H7 (cell line): Measurements from ENCODE around the gene PPP6C. TPM values are rescaled to one million over a fixed set of nuclear protein-coding genes. Genes with fewer than 3 reads are reported as not detected.
"Not testable (repeated sequence)": the region's sequence is repeated elsewhere in the genome, so short reads cannot be mapped to it uniquely, and the experiment has no call there.

Source experiments
- DNase-seq: peaks from one replicate; pipeline ENCODE4 v3.0.0; 2012
- H3K27me3 ChIP-seq: 2 replicates; pipeline ENCODE4 v1.6.0; 2011; ENCODE audit warnings: mild to moderate bottlenecking, low read length; ENCODE audit not compliant: control insufficient read depth, insufficient read depth
- H3K36me3 ChIP-seq: replicated peaks from 2 replicates; pipeline ENCODE4 v1.5.1; 2011; ENCODE audit warnings: low read length; ENCODE audit not compliant: control insufficient read depth, insufficient read depth
- H3K4me3 ChIP-seq: 2 replicates; pipeline ENCODE4 v1.5.1; 2011; ENCODE audit warnings: low read depth, mild to moderate bottlenecking, control low read depth, low read length, moderate library complexity; ENCODE audit not compliant: insufficient read depth
- total RNA-seq: library from RNA; depleted of rRNA; stranded (reverse); fragments of >200 nt; shearing (Covaris generic); gene quantifications from 2 replicates; pipeline ENCODE4 v1.2.3, GENCODE V29; 2014

Gene PPP6C
- total RNA-seq, 1 experiment from 2014 or later: 34.7 TPM

DNA sequence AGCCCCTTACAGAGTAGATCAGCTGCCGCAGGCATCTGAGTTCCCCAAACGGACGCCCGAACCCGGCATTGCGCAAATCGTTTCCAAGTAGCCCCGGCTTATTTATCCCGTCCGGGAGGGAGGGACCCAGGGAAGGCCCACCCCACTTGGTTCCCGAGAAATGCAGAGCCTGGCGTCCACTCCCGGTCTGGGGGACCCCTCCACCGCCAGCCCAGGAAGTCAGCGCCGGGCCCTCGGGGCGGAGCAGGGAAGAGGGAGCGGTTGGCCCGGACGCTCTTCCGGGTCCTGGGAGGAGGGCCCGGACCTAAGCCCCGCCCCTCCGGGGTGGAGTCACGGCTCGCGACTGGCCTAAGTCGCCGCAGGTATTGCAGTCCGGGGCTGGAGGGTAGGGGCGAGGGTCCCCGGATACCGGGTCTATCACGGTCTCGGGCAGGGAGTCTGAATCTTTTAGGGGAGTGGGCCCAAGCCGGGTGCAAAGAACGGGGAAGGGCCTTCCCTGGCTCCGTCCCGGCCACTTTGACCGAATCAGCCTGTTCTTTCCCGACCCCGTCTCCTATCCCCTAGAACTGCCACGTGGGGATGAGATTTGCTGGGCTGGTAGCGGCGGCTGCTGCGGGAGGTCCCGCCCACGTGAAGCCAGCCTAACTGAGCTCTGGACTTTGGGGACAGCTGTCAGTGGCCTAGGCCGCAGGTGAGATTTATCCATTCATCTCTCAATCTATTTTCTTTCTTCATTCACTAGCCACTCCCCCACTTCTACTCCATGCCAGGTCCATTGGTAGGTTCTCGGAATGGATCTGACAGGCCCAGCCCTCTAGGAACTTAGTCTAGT lies 10.8 kb upstream of the PPP6C start, which contains the start of gene RABEPK:
RABEPK (plus strand) TSS at position 327 of the 832 bp plus-strand sequence. CDS start 2,472 bp downstream, outside the sequence.
- H3K4me3 ChIP-seq: peak within 1 kb of the TSS; percentile 89
- no peaks in the 10 kb centered on the region for H3K27me3 ChIP-seq
- peak; percentile 99 for DNase-seq
- no peaks in the 10 kb centered on the region; the same call in none of the 2 replicates for H3K36me3 ChIP-seq

DNA sequence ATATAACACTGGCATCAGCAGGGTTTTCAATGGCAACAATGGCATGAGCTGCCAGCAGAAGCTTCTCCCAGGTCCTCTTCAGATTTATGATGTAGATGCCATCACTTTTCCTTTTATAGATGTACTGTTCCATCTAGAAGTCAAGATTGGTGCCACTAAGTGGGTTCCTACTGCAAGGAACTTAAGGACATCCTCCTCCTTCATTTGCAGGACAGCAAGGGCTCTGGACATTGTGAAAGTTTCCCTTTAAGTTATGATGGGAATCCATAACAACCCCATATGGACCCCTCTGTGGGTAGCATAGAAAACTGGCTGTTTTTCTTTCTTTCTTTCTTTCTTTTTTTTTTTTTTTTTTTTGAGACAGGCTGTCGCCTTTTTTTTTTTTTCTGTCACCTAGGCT lies 6.0 kb upstream of the PPP6C start:
- H3K36me3 ChIP-seq, H3K4me3 ChIP-seq, H3K27me3 ChIP-seq, DNase-seq: not testable (repeated sequence)

DNA sequence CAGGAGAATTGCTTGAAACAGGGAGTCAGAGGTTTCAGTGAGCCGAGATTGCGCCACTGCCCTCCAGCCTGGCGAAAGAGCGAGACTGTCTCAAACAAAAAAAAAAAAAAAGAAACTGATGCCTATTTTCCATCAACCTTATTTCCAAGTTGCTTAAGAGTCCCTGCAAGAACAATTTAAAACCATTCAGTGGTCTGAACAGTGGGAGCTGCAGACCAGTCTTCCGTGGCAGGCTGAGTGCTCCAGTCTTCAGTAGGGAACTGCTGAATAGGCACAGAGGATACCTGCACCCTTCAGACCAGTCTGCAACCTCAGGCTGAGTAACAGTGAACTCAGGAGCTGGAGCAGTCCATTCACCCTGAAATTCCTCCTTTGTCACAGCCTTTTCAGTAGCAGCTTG lies 4.9 kb upstream of the PPP6C start:
- H3K27me3 ChIP-seq, DNase-seq, H3K4me3 ChIP-seq, H3K36me3 ChIP-seq: not testable (repeated sequence)

DNA sequence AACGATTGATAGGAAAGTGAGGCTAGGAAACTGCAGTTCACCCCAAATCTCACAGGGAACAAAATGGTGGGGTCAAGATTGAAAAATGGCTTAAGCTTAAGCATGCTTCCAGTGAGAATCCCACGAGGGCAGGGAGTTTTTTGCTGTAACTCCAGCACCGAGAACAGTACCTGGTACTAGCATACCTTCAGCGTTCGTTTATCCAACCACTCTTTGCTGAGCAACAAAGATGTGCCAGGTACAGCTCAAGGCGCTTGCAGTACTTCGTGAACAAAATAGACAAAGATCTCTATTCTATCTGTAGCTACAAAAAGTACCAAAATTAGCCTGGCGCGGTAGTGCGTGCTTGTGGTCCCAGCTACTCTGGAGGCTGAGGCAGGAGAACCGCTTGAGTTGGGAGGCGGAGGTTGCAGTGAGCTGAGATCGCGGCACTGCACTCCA lies 778 bp upstream of the PPP6C start:
- Histone ChIP-seq H3K27me3 (no peaks in the 10 kb centered on the region), H3K36me3 (no peaks in the 10 kb centered on the region), H3K4me3 (peak overlapping the region; percentile 97)
- DNase-seq: no peak

DNA sequence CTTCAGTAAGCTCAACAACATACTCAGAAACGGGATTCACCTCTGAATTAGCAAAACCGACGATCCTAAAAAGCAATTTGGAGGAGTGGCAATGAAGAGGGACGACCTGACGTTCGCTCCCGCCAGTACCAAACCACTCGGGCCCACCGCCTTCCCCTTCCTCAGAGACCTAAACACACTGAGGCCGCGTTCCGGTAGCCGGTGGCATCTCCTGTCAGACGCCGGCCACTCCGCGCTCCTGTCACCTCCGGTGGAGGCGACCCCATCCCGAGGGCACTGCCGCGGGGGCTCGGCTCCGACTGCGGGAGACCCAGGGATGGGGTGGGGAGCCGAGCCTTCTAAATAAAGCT lies 617 bp downstream of the PPP6C start:
- no peaks in the 10 kb centered on the region for H3K27me3 ChIP-seq
- DNase-seq: no peak
- H3K36me3 ChIP-seq: no peaks in the 10 kb centered on the region
- H3K4me3 ChIP-seq: peak overlapping the region; percentile 97

DNA sequence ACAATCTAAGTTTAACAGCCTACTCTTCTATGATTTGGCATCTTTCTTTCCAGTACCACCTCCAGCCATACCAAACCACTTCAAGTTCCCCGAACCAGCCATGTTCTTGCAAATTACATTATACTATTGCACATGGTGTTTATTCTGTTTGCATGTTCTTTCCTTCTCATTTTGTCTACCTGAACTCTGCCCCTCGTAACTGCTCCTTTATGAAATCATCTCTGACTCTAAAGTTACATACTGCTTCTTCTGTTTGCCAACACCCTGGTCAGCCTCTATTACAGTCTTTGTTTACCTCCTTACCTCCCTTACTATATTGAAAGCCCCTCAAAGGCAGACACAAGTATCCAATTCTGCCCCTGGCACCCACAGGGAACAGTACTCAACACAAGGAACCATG lies 6.0 kb downstream of the PPP6C start:
- DNase-seq: no peak
- no peak overlapping the region for H3K4me3 ChIP-seq
- H3K36me3 ChIP-seq: no peaks in the 10 kb centered on the region
- H3K27me3 ChIP-seq: no peaks in the 10 kb centered on the region

DNA sequence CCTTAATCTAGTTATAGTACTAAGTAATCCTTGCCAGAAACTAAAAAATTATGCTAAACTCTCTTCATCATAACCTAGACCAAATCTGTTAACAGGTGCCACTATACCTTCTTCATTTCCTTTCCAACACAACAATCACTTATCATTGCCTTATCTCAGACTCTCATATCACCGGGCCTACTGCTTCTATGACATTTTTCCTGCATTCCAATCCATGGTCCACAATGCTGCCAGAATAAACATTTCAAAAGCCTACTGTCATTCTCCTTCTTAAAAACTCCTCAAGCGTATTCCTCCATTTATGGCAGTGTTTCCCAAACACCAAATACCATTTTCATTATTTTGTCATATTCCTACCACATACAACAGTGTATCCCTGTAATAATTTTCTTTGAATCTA lies 6.5 kb downstream of the PPP6C start:
- Histone ChIP-seq H3K36me3 (no peaks in the 10 kb centered on the region), H3K4me3 (no peak overlapping the region), H3K27me3 (no peaks in the 10 kb centered on the region)
- no peak for DNase-seq

DNA sequence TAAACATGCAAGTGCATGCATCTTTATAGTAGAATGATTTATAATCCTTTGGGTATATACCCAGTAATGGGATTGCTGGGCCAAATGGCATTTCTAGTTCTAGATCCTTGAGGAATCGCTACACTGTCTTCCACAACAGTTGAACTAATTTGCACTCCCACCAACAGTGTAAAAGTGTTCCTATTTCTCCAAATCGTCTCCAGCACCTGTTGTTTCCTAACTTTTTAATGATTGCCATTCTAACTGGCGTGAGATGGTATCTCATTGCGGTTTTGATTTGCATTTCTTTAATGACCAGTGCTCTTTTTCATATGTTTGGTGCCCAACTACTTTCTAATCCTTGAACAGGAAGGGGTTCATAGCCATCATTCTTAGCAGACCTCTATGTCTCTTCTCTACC lies 7.8 kb downstream of the PPP6C start:
- H3K27me3 ChIP-seq, H3K36me3 ChIP-seq, H3K4me3 ChIP-seq, DNase-seq: not testable (repeated sequence)

DNA sequence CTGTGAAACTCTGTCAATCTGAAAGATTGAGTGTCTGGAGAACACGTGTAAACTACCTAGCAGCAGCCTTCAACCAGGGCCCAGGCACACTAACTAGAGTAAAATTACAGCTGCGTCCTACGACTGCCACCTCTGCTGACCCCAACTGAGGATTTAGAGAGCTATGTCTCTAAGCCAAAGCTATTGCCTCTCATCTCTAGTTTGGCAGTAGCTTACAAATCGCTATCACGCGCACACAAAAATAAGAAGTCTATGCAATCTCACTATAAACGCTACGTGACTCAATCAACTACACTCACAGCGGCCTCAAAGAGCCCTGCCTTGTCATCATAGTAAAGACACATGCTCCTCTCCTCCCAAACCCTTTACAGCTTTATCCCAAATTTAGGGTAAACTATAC lies 8.7 kb downstream of the PPP6C start:
- no peak for DNase-seq
- Histone ChIP-seq H3K4me3 (no peak overlapping the region), H3K36me3 (no peaks in the 10 kb centered on the region), H3K27me3 (no peaks in the 10 kb centered on the region)

DNA sequence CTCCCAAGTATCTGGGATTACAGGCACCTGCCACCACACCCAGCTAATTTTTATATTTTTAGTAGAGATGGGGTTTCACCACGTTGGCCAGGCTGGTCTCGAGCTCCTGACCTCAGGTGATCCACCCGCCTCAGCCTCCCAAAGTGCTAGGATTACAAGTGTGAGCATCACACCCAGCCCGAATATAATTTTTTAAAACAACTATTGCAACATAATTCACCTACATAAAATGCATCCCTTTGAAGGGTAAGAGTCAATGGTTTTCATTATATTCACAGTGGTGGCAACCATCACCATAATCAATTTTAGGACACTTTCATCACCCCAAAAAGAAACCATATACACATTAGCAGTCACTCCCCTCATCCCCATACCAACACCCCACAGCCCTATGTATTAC lies 9.8 kb downstream of the PPP6C start:
- H3K27me3 ChIP-seq, H3K36me3 ChIP-seq, H3K4me3 ChIP-seq, DNase-seq: not testable (repeated sequence)

DNA sequence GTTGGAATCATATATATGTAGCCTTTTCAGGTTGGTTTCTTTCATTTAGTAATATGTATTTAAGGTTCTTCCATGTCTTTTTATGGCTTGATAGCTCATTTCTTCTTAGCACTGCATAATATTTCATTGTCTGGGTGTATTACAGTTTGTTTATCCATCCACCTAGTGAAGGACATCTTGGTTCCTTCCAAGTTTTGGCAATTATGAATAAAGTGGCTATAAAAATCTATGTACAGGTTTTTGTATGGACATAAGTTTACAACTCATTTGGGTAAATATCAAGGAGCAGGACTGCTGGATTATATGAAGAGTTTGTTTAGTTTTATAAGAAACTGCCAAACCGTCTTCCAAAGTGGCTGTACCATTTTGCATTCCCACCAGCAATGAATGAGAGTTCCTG lies 11.7 kb downstream of the PPP6C start:
- no peaks in the 10 kb centered on the region for H3K27me3 ChIP-seq
- no peak for DNase-seq
- no peak overlapping the region for H3K4me3 ChIP-seq
- H3K36me3 ChIP-seq: no peaks in the 10 kb centered on the region

DNA sequence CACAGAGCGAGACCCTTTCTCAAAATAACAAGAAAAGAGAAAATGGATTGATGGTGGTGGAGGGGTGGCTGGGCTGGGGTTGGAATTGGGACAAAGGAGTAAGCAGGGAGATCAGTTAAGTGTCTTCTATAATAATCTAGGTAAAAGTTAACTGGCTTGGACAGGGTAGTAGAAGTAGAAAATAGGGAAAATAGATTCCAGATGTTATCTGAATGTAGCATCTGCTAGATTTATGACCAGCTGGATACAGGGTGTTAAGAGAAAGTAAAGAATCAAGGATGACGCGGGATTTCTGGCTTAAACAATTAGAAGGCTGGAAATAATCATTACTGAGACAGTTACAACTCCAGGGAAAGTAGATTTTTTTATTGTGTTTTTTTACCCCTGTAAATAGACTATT lies 13.0 kb downstream of the PPP6C start:
- Histone ChIP-seq H3K36me3 (no peaks in the 10 kb centered on the region), H3K27me3 (no peaks in the 10 kb centered on the region), H3K4me3 (no peak overlapping the region)
- no peak for DNase-seq

DNA sequence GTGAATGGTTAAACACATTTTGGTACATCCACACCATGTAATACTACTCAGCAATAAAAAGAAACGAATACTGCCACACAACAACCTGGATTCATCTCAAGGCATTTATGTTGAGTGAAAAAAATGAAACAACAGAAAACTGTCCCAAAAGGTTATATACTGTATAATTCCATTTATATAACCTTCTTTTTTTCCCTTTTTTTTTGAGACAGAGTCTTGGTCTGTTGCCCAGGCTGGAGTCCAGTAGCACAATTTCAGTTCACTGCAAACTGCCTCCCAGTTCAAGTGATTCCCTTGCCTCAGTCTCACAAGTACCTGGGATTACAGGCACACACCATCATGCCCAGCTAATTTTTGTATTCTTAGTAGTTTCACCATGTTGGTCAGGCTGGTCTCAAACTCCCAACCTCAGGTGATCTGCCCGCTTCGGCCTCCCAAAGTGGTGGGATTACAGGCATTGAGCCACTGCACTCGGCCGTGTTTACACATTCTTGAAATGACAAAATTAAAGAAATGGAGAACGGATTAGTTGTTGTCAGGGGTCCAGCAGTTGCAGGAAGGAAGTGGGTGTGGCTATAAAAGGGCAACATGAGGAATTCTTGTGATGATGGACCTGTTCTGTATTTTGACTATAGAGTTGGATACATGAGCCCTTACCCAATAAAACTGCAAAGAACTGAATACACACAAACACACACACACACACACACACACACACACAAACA lies 17.4 kb downstream of the PPP6C start:
- Histone ChIP-seq H3K27me3 (no peaks in the 10 kb centered on the region), H3K4me3 (no peak overlapping the region), H3K36me3 (no peaks in the 10 kb centered on the region; the same call in 1 of the 2 replicates)
- no peak for DNase-seq

DNA sequence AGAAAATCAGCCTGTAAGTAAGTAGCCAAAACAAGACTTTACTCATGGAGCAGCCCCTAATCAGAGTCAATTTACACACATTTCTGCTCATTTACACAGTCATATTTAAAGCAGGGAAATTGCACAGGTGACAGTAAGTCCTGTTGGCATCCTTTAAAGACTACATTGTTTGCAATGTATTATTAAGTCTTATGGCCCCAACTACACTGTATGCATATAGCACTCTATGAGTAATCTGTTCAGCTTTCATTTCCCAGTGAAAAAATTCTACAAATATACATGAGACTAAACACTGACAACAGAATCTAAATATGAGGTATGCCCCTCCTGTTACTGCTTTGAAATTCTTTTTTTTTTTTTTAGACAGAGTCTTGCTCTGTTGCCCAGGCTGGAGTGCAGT lies 19.7 kb downstream of the PPP6C start:
- DNase-seq: no peak
- Histone ChIP-seq H3K27me3 (no peaks in the 10 kb centered on the region), H3K4me3 (no peak overlapping the region), H3K36me3 (no peaks in the 10 kb centered on the region; the same call in 1 of the 2 replicates)

DNA sequence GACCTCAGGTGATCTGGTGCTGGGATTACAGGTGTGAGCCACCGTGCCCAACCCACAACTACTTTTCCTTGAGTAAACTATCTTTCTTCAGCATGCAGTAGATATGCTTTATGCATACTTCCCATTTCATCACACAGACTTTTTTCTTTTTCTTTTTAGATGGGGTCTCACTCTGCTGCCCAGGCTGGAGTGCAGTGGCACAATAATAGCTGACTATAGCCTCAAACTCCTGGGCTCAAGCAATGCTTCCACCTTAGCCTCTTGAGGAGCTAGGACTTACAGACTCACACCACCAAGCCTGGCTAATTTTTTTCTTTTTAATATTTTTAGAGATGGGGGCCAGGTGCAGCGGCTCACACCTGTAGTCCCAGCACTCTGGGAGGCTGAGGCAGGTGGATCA lies 22.8 kb downstream of the PPP6C start:
- Histone ChIP-seq H3K4me3 (no peak overlapping the region), H3K36me3 (no peaks in the 10 kb centered on the region; the same call in 1 of the 2 replicates), H3K27me3 (no peaks in the 10 kb centered on the region)
- no peak for DNase-seq
